HEK293 (cell line): ENCODE measurements around the gene CCDC14.

Experiments
- CTCF ChIA-PET: fragments of 350-600 bp; formaldehyde crosslinking; extraction: SDS; loops from one replicate; lab custom pipeline; 2021; ENCODE audit warnings: antibody characterized with exemption; lab: Yijun Ruan, JAX
- POLR2A ChIA-PET: fragments of 300-600 bp; formaldehyde crosslinking; extraction: SDS; loops from one replicate; lab custom pipeline; 2020; ENCODE audit warnings: antibody characterized with exemption, inconsistent platforms; lab: Yijun Ruan, JAX
- H3K27ac ChIP-seq: fragments of 200-500 bp; sonication (Bioruptor generic); 2 replicates; pipeline ENCODE4 v1.5.1; 2014; ENCODE audit warnings: low read depth, low read length, control low read depth, inconsistent platforms; ENCODE audit errors: extremely low read depth
- H3K36me3 ChIP-seq, 2 experiments: fragments of 200-500 bp in 1 of 2; sonication (Bioruptor generic) in 1 of 2; 1 replicate in 1 of 2; 2 replicates in 1 of 2; pipeline ENCODE4 v1.5.1; 2014 to 2017; ENCODE audit warnings: inconsistent platforms in 2 of 2, low read length in 2 of 2; ENCODE audit not compliant: control insufficient read depth in 2 of 2, insufficient read depth in 1 of 2
- H3K4me1 ChIP-seq: fragments of 200-500 bp; sonication (Bioruptor generic); 2 replicates; pipeline ENCODE4 v1.5.1; 2014; ENCODE audit warnings: mild to moderate bottlenecking, low read length, inconsistent platforms; ENCODE audit not compliant: control insufficient read depth, insufficient read depth
- H3K4me3 ChIP-seq: 2 replicates; pipeline ENCODE4 v1.5.1; 2011; ENCODE audit warnings: low read depth, mild to moderate bottlenecking, control low read depth, low read length, moderate library complexity
- H3K9me3 ChIP-seq: fragments of 200-500 bp; sonication (Bioruptor generic); 2 replicates; pipeline ENCODE4 v1.5.1; 2014; ENCODE audit warnings: low read depth, low read length, inconsistent platforms; ENCODE audit not compliant: control insufficient read depth, insufficient read depth
- BCL11A ChIP-seq: fragments of 450-650 bp; formaldehyde crosslinking; IDR thresholded peaks from 2 replicates; pipeline ENCODE4 v1.5.1; 2016; ENCODE audit warnings: low read depth, missing biosample characterization, missing genetic modification characterization
- FEZF1 ChIP-seq: fragments of 450-650 bp; formaldehyde crosslinking; IDR thresholded peaks from 2 replicates; pipeline ENCODE4 v1.5.1; 2016; ENCODE audit warnings: missing biosample characterization, missing genetic modification characterization
- GLI2 ChIP-seq: fragments of 450-650 bp; formaldehyde crosslinking; IDR thresholded peaks from 2 replicates; pipeline ENCODE4; 2017; ENCODE audit warnings: missing biosample characterization, missing genetic modification characterization, low read depth, borderline replicate concordance
- MEIS1 ChIP-seq: sonication (generic); formaldehyde crosslinking; IDR thresholded peaks from 2 replicates; pipeline ENCODE4 v1.8.1; 2022; ENCODE audit warnings: missing genetic modification reagents, mild to moderate bottlenecking, borderline replicate concordance
- MYNN ChIP-seq: fragments of 450-650 bp; formaldehyde crosslinking; IDR thresholded peaks from 2 replicates; pipeline ENCODE4 v1.5.1; 2016; ENCODE audit warnings: missing biosample characterization, missing genetic modification characterization, borderline replicate concordance
- SCRT2 ChIP-seq: fragments of 450-650 bp; formaldehyde crosslinking; IDR thresholded peaks from 2 replicates; pipeline ENCODE4 v1.5.1; 2016; ENCODE audit warnings: missing biosample characterization, missing genetic modification characterization
- ZNF155 ChIP-seq: fragments of 450-650 bp; formaldehyde crosslinking; IDR thresholded peaks from 2 replicates; pipeline ENCODE4 v1.5.1; 2016; ENCODE audit warnings: missing biosample characterization, missing genetic modification characterization
- ZNF175 ChIP-seq: fragments of 450-650 bp; formaldehyde crosslinking; IDR thresholded peaks from 2 replicates; pipeline ENCODE4 v1.5.1; 2016; ENCODE audit warnings: missing biosample characterization, missing genetic modification characterization
- ZNF184 ChIP-seq: fragments of 450-650 bp; IDR thresholded peaks from 2 replicates; pipeline ENCODE4 v1.5.1; 2018; ENCODE audit warnings: missing biosample characterization, mild to moderate bottlenecking, missing genetic modification characterization
- ZNF223 ChIP-seq: fragments of 450-650 bp; formaldehyde crosslinking; IDR thresholded peaks from 2 replicates; pipeline ENCODE4 v1.5.1; 2016; ENCODE audit warnings: missing biosample characterization, missing genetic modification characterization
- ZNF549 ChIP-seq: fragments of 450-650 bp; IDR thresholded peaks from 2 replicates; pipeline ENCODE4 v1.5.1; 2018; ENCODE audit warnings: missing biosample characterization, missing genetic modification characterization, mild to moderate bottlenecking, inconsistent platforms, moderate library complexity
- ZNF791 ChIP-seq: fragments of 450-650 bp; formaldehyde crosslinking; IDR thresholded peaks from 2 replicates; pipeline ENCODE4 v1.5.1; 2016; ENCODE audit warnings: missing biosample characterization, missing genetic modification characterization
- ZXDB ChIP-seq: fragments of 450-650 bp; formaldehyde crosslinking; IDR thresholded peaks from 2 replicates; pipeline ENCODE4 v1.5.1; 2016; ENCODE audit warnings: missing biosample characterization, missing genetic modification characterization
- TF ChIP-seq, protein P1 (sequence below): fragments of 450-650 bp; formaldehyde crosslinking; IDR thresholded peaks from 2 replicates; pipeline ENCODE4 v1.5.1; 2016; ENCODE audit warnings: missing biosample characterization, missing genetic modification characterization
- TF ChIP-seq, protein P2 (sequence below): fragments of 450-650 bp; formaldehyde crosslinking; IDR thresholded peaks from 2 replicates; pipeline ENCODE4 v1.5.1; 2017; ENCODE audit warnings: missing biosample characterization, missing genetic modification characterization
- TF ChIP-seq, protein P3 (sequence below): fragments of 450-650 bp; formaldehyde crosslinking; IDR thresholded peaks from 2 replicates; pipeline ENCODE4 v1.5.1; 2016; ENCODE audit warnings: missing biosample characterization, missing genetic modification characterization
- TF ChIP-seq, protein P4 (sequence below): fragments of 450-650 bp; formaldehyde crosslinking; IDR thresholded peaks from 2 replicates; pipeline ENCODE4 v1.5.1; 2017; ENCODE audit warnings: missing biosample characterization, missing genetic modification characterization

CCDC14 gene

DNA sequence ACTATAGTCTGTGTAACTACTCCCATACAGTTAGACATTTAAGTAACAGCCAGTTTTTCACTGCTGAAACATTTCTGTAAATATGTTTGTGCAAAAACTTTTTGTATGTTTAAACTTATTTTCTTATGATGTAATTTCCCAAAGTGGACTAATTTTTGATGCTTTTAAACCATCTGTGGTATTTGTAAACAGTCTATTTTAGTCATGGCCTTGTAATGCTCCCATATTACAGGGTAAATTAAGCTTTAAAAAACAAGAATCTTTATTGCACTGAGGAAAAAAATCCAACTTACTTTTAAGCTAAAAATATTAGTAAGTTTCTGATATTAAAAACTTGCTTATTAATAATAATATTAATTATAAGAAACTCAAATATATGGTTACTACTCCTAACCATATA lies 13.5 kb downstream of the CCDC14 start:
- TF ChIP-seq ZXDB (tag by site-specific recombination) (no peak), ZNF791 (tag by site-specific recombination) (no peak), BCL11A (no peak), MEIS1 (CRISPR knock-in tag) (no peak), FEZF1 (tag by site-specific recombination) (no peak), GLI2 (no peak), ZNF175 (no peak), ZNF184 (tag by site-specific recombination) (no peak), MYNN (tag by site-specific recombination) (no peak), ZNF155 (no peak), SCRT2 (tag by site-specific recombination) (no peak)
- TF ChIP-seq, protein P1, sequence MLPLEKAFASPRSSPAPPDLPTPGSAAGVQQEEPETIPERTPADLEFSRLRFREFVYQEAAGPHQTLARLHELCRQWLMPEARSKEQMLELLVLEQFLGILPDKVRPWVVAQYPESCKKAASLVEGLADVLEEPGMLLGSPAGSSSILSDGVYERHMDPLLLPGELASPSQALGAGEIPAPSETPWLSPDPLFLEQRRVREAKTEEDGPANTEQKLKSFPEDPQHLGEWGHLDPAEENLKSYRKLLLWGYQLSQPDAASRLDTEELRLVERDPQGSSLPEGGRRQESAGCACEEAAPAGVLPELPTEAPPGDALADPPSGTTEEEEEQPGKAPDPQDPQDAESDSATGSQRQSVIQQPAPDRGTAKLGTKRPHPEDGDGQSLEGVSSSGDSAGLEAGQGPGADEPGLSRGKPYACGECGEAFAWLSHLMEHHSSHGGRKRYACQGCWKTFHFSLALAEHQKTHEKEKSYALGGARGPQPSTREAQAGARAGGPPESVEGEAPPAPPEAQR = no peak
- TF ChIP-seq, protein P2, sequence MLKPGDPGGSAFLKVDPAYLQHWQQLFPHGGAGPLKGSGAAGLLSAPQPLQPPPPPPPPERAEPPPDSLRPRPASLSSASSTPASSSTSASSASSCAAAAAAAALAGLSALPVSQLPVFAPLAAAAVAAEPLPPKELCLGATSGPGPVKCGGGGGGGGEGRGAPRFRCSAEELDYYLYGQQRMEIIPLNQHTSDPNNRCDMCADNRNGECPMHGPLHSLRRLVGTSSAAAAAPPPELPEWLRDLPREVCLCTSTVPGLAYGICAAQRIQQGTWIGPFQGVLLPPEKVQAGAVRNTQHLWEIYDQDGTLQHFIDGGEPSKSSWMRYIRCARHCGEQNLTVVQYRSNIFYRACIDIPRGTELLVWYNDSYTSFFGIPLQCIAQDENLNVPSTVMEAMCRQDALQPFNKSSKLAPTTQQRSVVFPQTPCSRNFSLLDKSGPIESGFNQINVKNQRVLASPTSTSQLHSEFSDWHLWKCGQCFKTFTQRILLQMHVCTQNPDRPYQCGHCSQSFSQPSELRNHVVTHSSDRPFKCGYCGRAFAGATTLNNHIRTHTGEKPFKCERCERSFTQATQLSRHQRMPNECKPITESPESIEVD (tag by site-specific recombination) = no peak
- TF ChIP-seq, protein P3, sequence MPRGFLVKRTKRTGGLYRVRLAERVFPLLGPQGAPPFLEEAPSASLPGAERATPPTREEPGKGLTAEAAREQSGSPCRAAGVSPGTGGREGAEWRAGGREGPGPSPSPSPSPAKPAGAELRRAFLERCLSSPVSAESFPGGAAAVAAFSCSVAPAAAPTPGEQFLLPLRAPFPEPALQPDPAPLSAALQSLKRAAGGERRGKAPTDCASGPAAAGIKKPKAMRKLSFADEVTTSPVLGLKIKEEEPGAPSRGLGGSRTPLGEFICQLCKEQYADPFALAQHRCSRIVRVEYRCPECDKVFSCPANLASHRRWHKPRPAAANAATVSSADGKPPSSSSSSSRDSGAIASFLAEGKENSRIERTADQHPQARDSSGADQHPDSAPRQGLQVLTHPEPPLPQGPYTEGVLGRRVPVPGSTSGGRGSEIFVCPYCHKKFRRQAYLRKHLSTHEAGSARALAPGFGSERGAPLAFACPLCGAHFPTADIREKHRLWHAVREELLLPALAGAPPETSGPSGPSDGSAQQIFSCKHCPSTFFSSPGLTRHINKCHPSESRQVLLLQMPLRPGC = no peak
- Histone ChIP-seq H3K36me3 (peaks cover 19 to 79% of the 10 kb centered on the region in 2 experiments), H3K9me3 (no peaks in the 10 kb centered on the region), H3K4me3 (no peak overlapping the region), H3K27ac (no peak overlapping the region), H3K4me1 (no peaks in the 10 kb centered on the region)
- ChIA-PET CTCF (interaction anchor here (0.6 kb wide), 1 partner anchor 296 kb away, joined by 3 read pairs; no protein-coding TSS in a partner anchor), POLR2A (no interaction called here)

- no peaks in the 10 kb centered on the region for H3K4me1 ChIP-seq
- peaks cover 4 to 47% of the 10 kb centered on the region in 2 experiments; a peak in 2 of 3 replicates for H3K36me3 ChIP-seq
- H3K27ac ChIP-seq = no peak overlapping the region
- CTCF ChIA-PET = interaction anchor here (0.6 to 1.1 kb wide), 4 partner anchors 41 to 618 kb away, joined by 3 to 5 read pairs (median 4); no protein-coding TSS in a partner anchor
- POLR2A ChIA-PET = no interaction called here
- TF ChIP-seq, protein P4, sequence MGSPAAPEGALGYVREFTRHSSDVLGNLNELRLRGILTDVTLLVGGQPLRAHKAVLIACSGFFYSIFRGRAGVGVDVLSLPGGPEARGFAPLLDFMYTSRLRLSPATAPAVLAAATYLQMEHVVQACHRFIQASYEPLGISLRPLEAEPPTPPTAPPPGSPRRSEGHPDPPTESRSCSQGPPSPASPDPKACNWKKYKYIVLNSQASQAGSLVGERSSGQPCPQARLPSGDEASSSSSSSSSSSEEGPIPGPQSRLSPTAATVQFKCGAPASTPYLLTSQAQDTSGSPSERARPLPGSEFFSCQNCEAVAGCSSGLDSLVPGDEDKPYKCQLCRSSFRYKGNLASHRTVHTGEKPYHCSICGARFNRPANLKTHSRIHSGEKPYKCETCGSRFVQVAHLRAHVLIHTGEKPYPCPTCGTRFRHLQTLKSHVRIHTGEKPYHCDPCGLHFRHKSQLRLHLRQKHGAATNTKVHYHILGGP (tag by site-specific recombination) = no peak
- TF ChIP-seq ZNF223 (tag by site-specific recombination) (no peak), ZNF549 (tag by site-specific recombination) (no peak)
- TF ChIP-seq, protein P2 (tag by site-specific recombination) = peak; percentile 50
- H3K4me3 ChIP-seq = no peak overlapping the region
- H3K9me3 ChIP-seq = no peaks in the 10 kb centered on the region
These were observed 19.5 kb downstream of the CCDC14 start for GRCh38 chr3:123941542-123941941.
